Vagina (tissue), 2 donors: ENCODE results near the gene ARFGAP3. TPM values are rescaled to one million over a fixed set of nuclear protein-coding genes. Genes with fewer than 3 reads are reported as not detected.

Experiments used
- DNase-seq, 2 donors: peaks; one replicate each; pipeline ENCODE4 v3.0.0-alpha.2; 2017; ENCODE audit errors: extremely low spot score in 2 of 2
- H3K27ac ChIP-seq: fragments of 200-600 bp; sonication (generic); one replicate; pipeline ENCODE4 v1.5.1; 2019
- H3K27me3 ChIP-seq: fragments of 200-600 bp; sonication (generic); one replicate; pipeline ENCODE4 v1.5.1; 2019
- H3K36me3 ChIP-seq, 2 donors: fragments of 200-600 bp; sonication (generic); one replicate each; pipeline ENCODE4 v1.5.1; 2017 to 2019
- H3K4me1 ChIP-seq: fragments of 200-600 bp; sonication (generic); one replicate; pipeline ENCODE4 v1.5.1; 2019
- H3K4me3 ChIP-seq, 2 donors: fragments of 200-600 bp; sonication (generic); 1 replicate in 1 of 2; 2 replicates in 1 of 2; pipeline ENCODE4 v1.5.1; 2016 to 2019
- H3K9me3 ChIP-seq: fragments of 200-600 bp; sonication (generic); one replicate; pipeline ENCODE4 v1.5.1; 2019
- POLR2A ChIP-seq, 2 donors: fragments of 450-650 bp; IDR thresholded peaks; one replicate each; pipeline ENCODE4 v1.6.1; 2017; ENCODE audit warnings: antibody characterized with exemption in 2 of 2, mild to moderate bottlenecking in 2 of 2, moderate library complexity in 2 of 2
- POLR2AphosphoS5 ChIP-seq, 2 donors: sonication (generic); formaldehyde crosslinking; IDR thresholded peaks; one replicate each; pipeline ENCODE4 v1.9.0; 2017; ENCODE audit warnings: antibody characterized with exemption in 2 of 2, mild to moderate bottlenecking in 2 of 2, low read depth in 1 of 2; ENCODE audit not compliant: insufficient read depth in 1 of 2
- intact Hi-C: fragments of 100-400 bp; cut with DNase I; formaldehyde crosslinking; loops from one replicate; pipeline ENCODE4 v1.15.1; 2023
- total RNA-seq: library from RNA; depleted of rRNA; stranded (reverse); fragments of >200 nt; gene quantifications from one replicate; pipeline ENCODE4 v1.2.3, GENCODE V29; 2016
- TF ChIP-seq, protein P1 (sequence below), 3 experiments: fragments of 450-650 bp in 2 of 3; fragments of 200-600 bp in 1 of 3; sonication (generic) in 1 of 3; IDR thresholded peaks; one replicate each; pipeline ENCODE4 v1.5.1; 2017 to 2019; ENCODE audit warnings: antibody characterized with exemption in 3 of 3, mild to moderate bottlenecking in 2 of 3, moderate library complexity in 2 of 3

The ARFGAP3 gene
- total RNA-seq, 1 donor from 2014 or later: 28.0 TPM

DNA sequence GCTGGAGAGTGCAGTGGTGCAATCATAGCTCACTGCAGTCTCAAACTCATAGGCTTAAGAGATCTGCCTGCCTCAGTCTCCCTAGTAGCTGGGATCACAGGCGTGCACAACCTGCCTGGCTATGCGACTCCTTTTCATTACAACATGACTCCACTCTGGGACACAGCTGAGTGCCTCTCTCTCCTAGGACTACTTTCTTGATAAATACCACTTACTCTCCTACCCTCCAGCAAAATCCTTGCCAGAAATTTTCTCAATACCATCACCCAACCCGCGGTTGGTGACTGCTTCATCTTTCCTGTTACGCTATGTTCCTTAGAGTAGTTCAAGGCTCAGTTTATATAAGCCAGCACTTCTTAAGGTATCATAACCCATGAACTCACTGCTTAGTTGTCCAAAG lies 26.9 kb downstream of the ARFGAP3 start:
- Histone ChIP-seq H3K27ac (no peak overlapping the region), H3K9me3 (no peaks in the 10 kb centered on the region), H3K36me3 (peaks cover 0 to 86% of the 10 kb centered on the region in 2 donors), H3K4me3 (no peak overlapping the region), H3K27me3 (no peaks in the 10 kb centered on the region), H3K4me1 (no peaks in the 10 kb centered on the region)
- DNase-seq: no peak
- TF ChIP-seq, protein P1, sequence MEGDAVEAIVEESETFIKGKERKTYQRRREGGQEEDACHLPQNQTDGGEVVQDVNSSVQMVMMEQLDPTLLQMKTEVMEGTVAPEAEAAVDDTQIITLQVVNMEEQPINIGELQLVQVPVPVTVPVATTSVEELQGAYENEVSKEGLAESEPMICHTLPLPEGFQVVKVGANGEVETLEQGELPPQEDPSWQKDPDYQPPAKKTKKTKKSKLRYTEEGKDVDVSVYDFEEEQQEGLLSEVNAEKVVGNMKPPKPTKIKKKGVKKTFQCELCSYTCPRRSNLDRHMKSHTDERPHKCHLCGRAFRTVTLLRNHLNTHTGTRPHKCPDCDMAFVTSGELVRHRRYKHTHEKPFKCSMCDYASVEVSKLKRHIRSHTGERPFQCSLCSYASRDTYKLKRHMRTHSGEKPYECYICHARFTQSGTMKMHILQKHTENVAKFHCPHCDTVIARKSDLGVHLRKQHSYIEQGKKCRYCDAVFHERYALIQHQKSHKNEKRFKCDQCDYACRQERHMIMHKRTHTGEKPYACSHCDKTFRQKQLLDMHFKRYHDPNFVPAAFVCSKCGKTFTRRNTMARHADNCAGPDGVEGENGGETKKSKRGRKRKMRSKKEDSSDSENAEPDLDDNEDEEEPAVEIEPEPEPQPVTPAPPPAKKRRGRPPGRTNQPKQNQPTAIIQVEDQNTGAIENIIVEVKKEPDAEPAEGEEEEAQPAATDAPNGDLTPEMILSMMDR (IDR thresholded peaks at IDR 0.05): no peak
- TF ChIP-seq POLR2A (IDR thresholded peaks at IDR 0.05) (no peak), POLR2AphosphoS5 (IDR thresholded peaks at IDR 0.05; ENCODE audit: insufficient read depth in 1 of 2, low read depth in 1 of 2) (no peak)
- intact Hi-C loops: no loop called here

- no peak for DNase-seq
- intact Hi-C loops: no loop called here
- no peak for TF ChIP-seq POLR2A (IDR thresholded peaks at IDR 0.05)
- TF ChIP-seq, protein P1 (IDR thresholded peaks at IDR 0.05): no peak
- TF ChIP-seq POLR2AphosphoS5 (IDR thresholded peaks at IDR 0.05; ENCODE audit: insufficient read depth in 1 of 2, low read depth in 1 of 2): no peak
- Histone ChIP-seq H3K27ac (no peak overlapping the region), H3K4me3 (no peak overlapping the region), H3K4me1 (no peaks in the 10 kb centered on the region), H3K27me3 (no peaks in the 10 kb centered on the region), H3K9me3 (no peaks in the 10 kb centered on the region), H3K36me3 (peaks cover 0 to 77% of the 10 kb centered on the region in 2 donors)
Observed at GRCh38 chr22:42829302-42829701, 27.8 kb downstream of the ARFGAP3 start.

GRCh38 chr22:42825796-42826195 lies 31.3 kb downstream of the ARFGAP3 start:
- H3K4me1 ChIP-seq: no peaks in the 10 kb centered on the region
- no peak overlapping the region for H3K27ac ChIP-seq
- no peaks in the 10 kb centered on the region for H3K9me3 ChIP-seq
- no peak for DNase-seq
- intact Hi-C loops: no loop called here
- no peaks in the 10 kb centered on the region for H3K27me3 ChIP-seq
- no peak overlapping the region for H3K4me3 ChIP-seq
- no peak for TF ChIP-seq POLR2A (IDR thresholded peaks at IDR 0.05)
- TF ChIP-seq, protein P1 (IDR thresholded peaks at IDR 0.05): no peak
- TF ChIP-seq POLR2AphosphoS5 (IDR thresholded peaks at IDR 0.05; ENCODE audit: insufficient read depth in 1 of 2, low read depth in 1 of 2): no peak
- peaks cover 0 to 69% of the 10 kb centered on the region in 2 donors for H3K36me3 ChIP-seq

- intact Hi-C loops: no loop called here
- Histone ChIP-seq H3K36me3 (peaks cover 0 to 37% of the 10 kb centered on the region in 2 donors), H3K9me3 (no peaks in the 10 kb centered on the region), H3K27ac (no peak overlapping the region), H3K4me1 (peaks cover 16% of the 10 kb centered on the region), H3K4me3 (no peak overlapping the region), H3K27me3 (no peaks in the 10 kb centered on the region)
- no peak for DNase-seq
- TF ChIP-seq, protein P1 (IDR thresholded peaks at IDR 0.05): no peak
- TF ChIP-seq POLR2A (IDR thresholded peaks at IDR 0.05): no peak
- no peak for TF ChIP-seq POLR2AphosphoS5 (IDR thresholded peaks at IDR 0.05; ENCODE audit: insufficient read depth in 1 of 2, low read depth in 1 of 2)
Observed at GRCh38 chr22:42821386-42821785, 35.7 kb downstream of the ARFGAP3 start.

- Histone ChIP-seq H3K27ac (peak overlapping the region; percentile 57), H3K9me3 (no peaks in the 10 kb centered on the region), H3K4me1 (peaks cover 16% of the 10 kb centered on the region), H3K27me3 (no peaks in the 10 kb centered on the region), H3K36me3 (peaks cover 0 to 34% of the 10 kb centered on the region in 2 donors), H3K4me3 (no peak overlapping the region)
- intact Hi-C loops: no loop called here
- no peak for DNase-seq
- TF ChIP-seq POLR2AphosphoS5 (IDR thresholded peaks at IDR 0.05; ENCODE audit: insufficient read depth in 1 of 2, low read depth in 1 of 2): peak in 1 of 2 donors; percentile 38
- TF ChIP-seq, protein P1 (IDR thresholded peaks at IDR 0.05): peak in 2 of 3 experiments; percentile 29 to 64
- TF ChIP-seq POLR2A (IDR thresholded peaks at IDR 0.05): no peak
Observed at GRCh38 chr22:42820045-42820763, 36.9 kb downstream of the ARFGAP3 start.
